ENCODE results near the gene MOBP. TPM values are rescaled to one million over a fixed set of nuclear protein-coding genes. Genes with fewer than 3 reads are reported as not detected.

The MOBP gene
- total and polyA plus RNA-seq, 2 of the 8 experiments (the other 6 are each of a cell fraction or from before 2014, with no cell fraction given), result 0.06 to 0.50 TPM

DNA sequence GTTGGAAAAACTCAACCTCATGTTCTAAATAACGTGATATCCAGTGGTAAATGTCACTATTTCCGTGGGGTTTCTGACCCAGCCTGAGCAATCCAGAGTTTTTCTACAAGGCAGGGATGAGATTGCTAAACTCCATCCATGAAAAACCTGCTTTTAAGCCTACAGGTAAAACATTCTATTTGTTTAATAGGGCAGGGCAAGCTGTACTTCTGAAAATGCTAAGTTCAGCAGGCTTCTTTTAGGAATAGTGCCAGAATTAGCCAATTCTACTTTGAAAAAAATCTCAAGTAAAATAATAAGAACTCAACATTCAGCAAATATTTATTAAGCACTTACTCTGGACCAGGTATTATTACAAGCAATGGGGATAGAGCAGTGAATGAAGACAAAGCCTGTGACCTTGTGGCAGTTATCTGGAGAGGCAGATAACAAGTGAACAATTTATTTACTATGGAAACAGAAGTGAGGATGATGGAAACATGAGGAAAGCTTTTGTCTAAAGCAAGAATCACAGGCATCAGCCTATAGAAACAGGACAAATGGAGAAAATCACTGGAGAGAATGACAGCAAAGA lies 47.7 kb upstream of the MOBP start:
- Histone ChIP-seq H3K4me1 (replicated peaks in 1 of 4; ENCODE audit: control insufficient read depth in 3 of 4, insufficient read depth in 4 of 4, low read length in 3 of 4) (peaks cover 0 to 3% (median 0%) of the 10 kb centered on the region in 4 experiments; a peak in 3 of 7 replicates), H3K36me3 (ENCODE audit: control insufficient read depth in 2 of 4, insufficient read depth in 4 of 4, low read length in 3 of 4) (no peaks in the 10 kb centered on the region; a peak in 1 of 8 replicates), H4K5ac (ENCODE audit: insufficient read length, low read depth, low read length) (no peak overlapping the region), H3K4me2 (ENCODE audit: insufficient read depth in 1 of 2, low read depth in 2 of 2, low read length in 2 of 2) (no peak overlapping the region), H3K79me2 (ENCODE audit: control insufficient read depth in 1 of 2, insufficient read depth in 2 of 2, low read length in 2 of 2) (no peaks in the 10 kb centered on the region), H3K27me3 (replicated peaks in 1 of 4; ENCODE audit: control insufficient read depth in 3 of 4, extremely low read depth in 1 of 4, insufficient read depth in 3 of 4, low read length in 3 of 4) (no peaks in the 10 kb centered on the region), H3K18ac (ENCODE audit: extremely low read depth, low read length) (no peak overlapping the region), H3K9me3 (ENCODE audit: insufficient read depth in 2 of 2, low read depth in 1 of 2, low read length in 1 of 2) (no peaks in the 10 kb centered on the region), H3K23me2 (ENCODE audit: low read depth, low read length) (no peaks in the 10 kb centered on the region), H2AK5ac (ENCODE audit: low read depth, low read length) (no peak overlapping the region), H3K14ac (ENCODE audit: insufficient read length) (no peak overlapping the region), H2BK20ac (ENCODE audit: low read length) (no peak overlapping the region), H3K4ac (replicated peaks; ENCODE audit: insufficient read length, low read depth, low read length) (no peak overlapping the region), H2BK5ac (ENCODE audit: low read depth, low read length) (no peak overlapping the region), H2AFZ (ENCODE audit: low read length) (no peak overlapping the region), H4K91ac (replicated peaks; ENCODE audit: insufficient read length, low read length) (no peak overlapping the region), H3K27ac (ENCODE audit: low read depth, low read length) (no peak overlapping the region), H3K4me3 (ENCODE audit: extremely low read depth in 1 of 4, insufficient read depth in 2 of 4, low read depth in 3 of 4, low read length in 4 of 4) (no peak overlapping the region), H2BK12ac (ENCODE audit: low read depth, low read length) (no peak overlapping the region), H3K79me1 (ENCODE audit: low read depth, low read length) (no peaks in the 10 kb centered on the region), H3K9ac (replicated peaks in 1 of 4; ENCODE audit: extremely low read depth in 1 of 4, low read depth in 3 of 4, low read length in 3 of 4) (no peak overlapping the region), H3K56ac (replicated peaks; ENCODE audit: insufficient read length, low read depth, low read length) (no peak overlapping the region), H2BK120ac (replicated peaks; ENCODE audit: low read depth, low read length) (no peak overlapping the region), H3K23ac (ENCODE audit: insufficient read length) (no peak overlapping the region), H2BK15ac (ENCODE audit: low read length) (no peak overlapping the region), H4K20me1 (replicated peaks in 1 of 2; ENCODE audit: control insufficient read depth in 1 of 2, insufficient read depth in 2 of 2, low read length in 2 of 2) (no peaks in the 10 kb centered on the region), H4K8ac (ENCODE audit: extremely low read depth, insufficient read depth, low read length) (no peak overlapping the region)
- WGBS, 2 experiments (ENCODE audit: extremely low coverage in 1 of 2, insufficient coverage in 1 of 2, insufficient read length in 1 of 2, insufficient replicate concordance in 2 of 2, low coverage in 1 of 2, low lambda C conversion rate in 2 of 2, missing lambda C conversion rate in 1 of 2), result 93% methylated on average over 2 of the region's 2 CpGs; no CpG with 5 or more reads in 1 of the 2 experiments
- CTCF ChIA-PET (ENCODE audit: partially characterized antibody), result interaction anchor here (0.9 to 1.0 kb wide), 3 partner anchors 12 to 79 kb away, joined by 3 to 6 read pairs (median 3); no protein-coding TSS in a partner anchor
- POLR2A ChIA-PET (ENCODE audit: partially characterized antibody), result interaction anchor here (1.1 kb wide), 1 partner anchor 22 kb away, joined by 3 read pairs; no protein-coding TSS in a partner anchor
- DNase-seq (ENCODE audit: low read depth in 1 of 2, low spot score in 2 of 2) (no peak), FAIRE-seq (no peak)
- TF ChIP-seq CREB1 (IDR thresholded peaks at IDR 0.05), result no peak
- TF ChIP-seq CBX8 (IDR thresholded peaks at IDR 0.05; ENCODE audit: borderline replicate concordance, low read depth, low read length), result no peak
- no peak for TF ChIP-seq RNF2 (IDR thresholded peaks at IDR 0.05; ENCODE audit: borderline replicate concordance, low read depth, low read length, missing control alignments, poor library complexity, severe bottlenecking)
- no peak for TF ChIP-seq BACH1 (IDR thresholded peaks at IDR 0.05; ENCODE audit: low read length)
- TF ChIP-seq, protein P1, sequence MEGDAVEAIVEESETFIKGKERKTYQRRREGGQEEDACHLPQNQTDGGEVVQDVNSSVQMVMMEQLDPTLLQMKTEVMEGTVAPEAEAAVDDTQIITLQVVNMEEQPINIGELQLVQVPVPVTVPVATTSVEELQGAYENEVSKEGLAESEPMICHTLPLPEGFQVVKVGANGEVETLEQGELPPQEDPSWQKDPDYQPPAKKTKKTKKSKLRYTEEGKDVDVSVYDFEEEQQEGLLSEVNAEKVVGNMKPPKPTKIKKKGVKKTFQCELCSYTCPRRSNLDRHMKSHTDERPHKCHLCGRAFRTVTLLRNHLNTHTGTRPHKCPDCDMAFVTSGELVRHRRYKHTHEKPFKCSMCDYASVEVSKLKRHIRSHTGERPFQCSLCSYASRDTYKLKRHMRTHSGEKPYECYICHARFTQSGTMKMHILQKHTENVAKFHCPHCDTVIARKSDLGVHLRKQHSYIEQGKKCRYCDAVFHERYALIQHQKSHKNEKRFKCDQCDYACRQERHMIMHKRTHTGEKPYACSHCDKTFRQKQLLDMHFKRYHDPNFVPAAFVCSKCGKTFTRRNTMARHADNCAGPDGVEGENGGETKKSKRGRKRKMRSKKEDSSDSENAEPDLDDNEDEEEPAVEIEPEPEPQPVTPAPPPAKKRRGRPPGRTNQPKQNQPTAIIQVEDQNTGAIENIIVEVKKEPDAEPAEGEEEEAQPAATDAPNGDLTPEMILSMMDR (IDR thresholded peaks at IDR 0.05; ENCODE audit: control extremely low read depth in 1 of 3, insufficient read depth in 1 of 3, low read depth in 1 of 3, low read length in 3 of 3), result no peak
- TF ChIP-seq SUZ12 (IDR thresholded peaks at IDR 0.05; ENCODE audit: low read length), result no peak
- TF ChIP-seq, protein P2, sequence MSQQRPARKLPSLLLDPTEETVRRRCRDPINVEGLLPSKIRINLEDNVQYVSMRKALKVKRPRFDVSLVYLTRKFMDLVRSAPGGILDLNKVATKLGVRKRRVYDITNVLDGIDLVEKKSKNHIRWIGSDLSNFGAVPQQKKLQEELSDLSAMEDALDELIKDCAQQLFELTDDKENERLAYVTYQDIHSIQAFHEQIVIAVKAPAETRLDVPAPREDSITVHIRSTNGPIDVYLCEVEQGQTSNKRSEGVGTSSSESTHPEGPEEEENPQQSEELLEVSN (IDR thresholded peaks at IDR 0.05), result no peak
- TF ChIP-seq TBP (IDR thresholded peaks at IDR 0.05; ENCODE audit: low read depth, low read length), result no peak
- TF ChIP-seq NRF1 (IDR thresholded peaks at IDR 0.05; ENCODE audit: low read depth, low read length), result no peak
- TF ChIP-seq TCF12 (IDR thresholded peaks at IDR 0.05; ENCODE audit: low read depth, low read length), result no peak

Data from H1 (cell line).